Activated naive CD8-positive, alpha-beta T cell treated with anti-CD3 and anti-CD28 coated beads for 36 hours (primary cell): ENCODE data around the gene ZNF646. TPM values are rescaled to one million over a fixed set of nuclear protein-coding genes. Genes with fewer than 3 reads are reported as not detected.

Source experiments
- DNase-seq: peaks from one replicate; pipeline ENCODE4 v3.0.0; 2021
- H3K27ac Mint-ChIP-seq: one replicate; pipeline ENCODE4 v1.8.0; 2022; ENCODE audit warnings: mild to moderate bottlenecking, moderate library complexity, mixed read lengths
- H3K27me3 Mint-ChIP-seq: one replicate; pipeline ENCODE4 v1.8.0; 2022; ENCODE audit warnings: mild to moderate bottlenecking, mixed read lengths
- H3K36me3 Mint-ChIP-seq: one replicate; pipeline ENCODE4 v1.8.0; 2021; ENCODE audit warnings: mild to moderate bottlenecking, mixed read lengths
- H3K4me1 Mint-ChIP-seq: one replicate; pipeline ENCODE4 v1.8.0; 2021; ENCODE audit warnings: mixed read lengths
- H3K4me3 Mint-ChIP-seq: one replicate; pipeline ENCODE4 v1.8.0; 2022; ENCODE audit warnings: mild to moderate bottlenecking, moderate library complexity, mixed read lengths
- H3K9me3 Mint-ChIP-seq: one replicate; pipeline ENCODE4 v1.8.0; 2022; ENCODE audit warnings: mixed read lengths
- total RNA-seq, 2 experiments: library from RNA; stranded (reverse); gene quantifications; one replicate each; pipeline ENCODE4 v1.2.3, GENCODE V29; 2021

ZNF646 gene
- total RNA-seq, 2 experiments from 2014 or later, result 20.0 to 21.8 TPM

DNA sequence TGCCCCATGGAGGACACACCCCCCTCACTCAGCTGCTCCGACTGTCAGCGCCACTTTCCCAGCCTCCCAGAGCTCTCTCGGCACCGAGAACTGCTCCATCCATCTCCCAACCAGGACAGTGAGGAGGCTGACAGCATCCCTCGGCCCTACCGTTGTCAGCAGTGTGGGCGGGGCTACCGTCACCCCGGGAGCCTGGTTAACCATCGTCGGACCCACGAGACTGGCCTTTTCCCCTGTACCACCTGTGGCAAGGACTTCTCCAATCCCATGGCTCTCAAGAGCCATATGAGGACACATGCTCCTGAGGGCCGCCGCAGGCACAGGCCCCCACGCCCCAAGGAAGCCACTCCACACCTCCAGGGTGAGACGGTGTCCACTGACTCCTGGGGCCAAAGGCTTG is 2.1 kb downstream of the ZNF646 start:
- H3K27ac Mint-ChIP-seq, result peak overlapping the region; percentile 48
- H3K9me3 Mint-ChIP-seq, result no peaks in the 10 kb centered on the region
- peaks cover 25% of the 10 kb centered on the region for H3K36me3 Mint-ChIP-seq
- DNase-seq, result no peak
- H3K4me3 Mint-ChIP-seq, result peak overlapping the region; percentile 22
- no peaks in the 10 kb centered on the region for H3K27me3 Mint-ChIP-seq
- H3K4me1 Mint-ChIP-seq, result peaks cover 34% of the 10 kb centered on the region

DNA sequence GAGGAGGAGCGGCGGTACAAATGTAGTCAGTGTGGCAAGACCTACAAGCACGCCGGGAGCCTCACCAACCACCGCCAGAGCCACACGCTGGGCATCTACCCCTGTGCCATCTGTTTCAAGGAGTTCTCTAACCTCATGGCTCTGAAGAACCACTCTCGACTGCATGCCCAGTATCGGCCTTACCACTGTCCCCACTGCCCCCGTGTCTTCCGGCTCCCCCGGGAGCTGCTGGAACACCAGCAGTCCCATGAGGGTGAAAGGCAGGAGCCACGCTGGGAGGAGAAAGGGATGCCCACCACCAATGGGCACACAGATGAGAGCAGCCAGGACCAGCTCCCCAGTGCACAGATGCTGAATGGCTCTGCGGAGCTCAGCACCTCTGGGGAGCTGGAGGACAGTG is 2.8 kb downstream of the ZNF646 start:
- DNase-seq, result no peak
- Mint-ChIP-seq H3K36me3 (peaks cover 25% of the 10 kb centered on the region), H3K4me3 (no peak overlapping the region), H3K27me3 (no peaks in the 10 kb centered on the region), H3K27ac (no peak overlapping the region), H3K4me1 (peaks cover 29% of the 10 kb centered on the region), H3K9me3 (no peaks in the 10 kb centered on the region)

DNA sequence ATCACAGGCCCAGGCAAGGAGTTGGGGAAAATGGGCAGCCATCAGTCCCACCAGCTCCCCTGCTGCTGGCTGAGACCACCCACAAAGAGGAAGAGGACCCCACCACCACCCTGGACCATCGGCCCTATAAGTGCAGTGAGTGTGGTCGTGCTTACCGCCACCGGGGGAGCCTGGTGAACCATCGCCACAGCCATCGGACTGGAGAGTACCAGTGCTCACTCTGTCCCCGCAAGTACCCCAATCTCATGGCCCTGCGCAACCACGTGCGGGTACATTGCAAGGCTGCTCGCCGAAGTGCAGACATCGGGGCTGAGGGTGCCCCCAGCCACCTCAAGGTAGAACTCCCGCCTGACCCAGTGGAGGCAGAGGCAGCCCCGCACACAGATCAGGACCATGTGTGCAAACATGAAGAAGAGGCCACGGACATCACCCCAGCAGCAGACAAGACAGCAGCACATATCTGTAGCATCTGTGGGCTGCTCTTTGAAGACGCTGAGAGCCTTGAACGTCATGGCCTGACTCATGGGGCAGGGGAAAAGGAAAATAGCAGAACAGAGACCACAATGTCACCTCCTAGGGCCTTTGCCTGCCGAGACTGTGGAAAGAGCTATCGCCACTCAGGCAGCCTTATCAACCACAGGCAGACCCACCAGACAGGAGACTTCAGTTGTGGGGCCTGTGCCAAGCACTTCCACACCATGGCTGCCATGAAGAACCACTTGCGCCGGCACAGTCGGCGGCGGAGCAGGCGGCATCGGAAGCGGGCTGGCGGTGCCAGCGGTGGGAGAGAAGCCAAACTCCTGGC is 3.6 kb downstream of the ZNF646 start:
- Mint-ChIP-seq H3K27ac (no peak overlapping the region), H3K36me3 (peaks cover 20% of the 10 kb centered on the region), H3K4me3 (no peak overlapping the region), H3K27me3 (no peaks in the 10 kb centered on the region), H3K4me1 (peaks cover 27% of the 10 kb centered on the region), H3K9me3 (no peaks in the 10 kb centered on the region)
- DNase-seq, result no peak

DNA sequence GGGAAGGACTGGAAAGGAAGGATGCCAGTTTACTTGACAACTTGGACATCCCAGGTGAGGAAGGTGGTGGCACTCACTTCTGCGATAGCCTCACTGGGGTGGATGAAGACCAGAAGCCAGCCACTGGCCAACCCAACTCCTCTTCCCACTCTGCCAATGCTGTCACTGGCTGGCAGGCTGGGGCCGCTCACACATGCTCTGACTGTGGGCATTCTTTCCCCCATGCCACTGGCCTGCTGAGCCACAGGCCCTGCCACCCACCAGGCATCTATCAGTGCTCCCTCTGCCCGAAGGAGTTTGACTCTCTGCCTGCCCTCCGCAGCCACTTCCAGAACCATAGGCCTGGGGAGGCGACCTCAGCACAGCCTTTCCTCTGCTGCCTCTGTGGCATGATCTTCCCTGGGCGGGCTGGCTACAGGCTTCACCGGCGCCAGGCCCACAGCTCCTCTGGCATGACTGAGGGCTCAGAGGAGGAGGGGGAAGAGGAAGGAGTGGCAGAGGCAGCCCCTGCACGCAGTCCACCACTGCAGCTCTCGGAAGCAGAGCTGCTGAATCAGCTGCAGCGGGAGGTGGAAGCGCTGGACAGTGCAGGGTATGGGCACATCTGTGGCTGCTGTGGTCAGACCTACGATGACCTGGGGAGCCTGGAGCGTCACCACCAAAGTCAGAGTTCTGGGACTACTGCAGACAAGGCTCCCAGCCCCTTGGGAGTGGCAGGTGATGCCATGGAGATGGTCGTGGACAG is 4.5 kb downstream of the ZNF646 start:
- Mint-ChIP-seq H3K36me3 (peaks cover 18% of the 10 kb centered on the region), H3K9me3 (no peaks in the 10 kb centered on the region), H3K27me3 (no peaks in the 10 kb centered on the region), H3K4me3 (no peak overlapping the region), H3K4me1 (peaks cover 27% of the 10 kb centered on the region), H3K27ac (no peak overlapping the region)
- no peak for DNase-seq

DNA sequence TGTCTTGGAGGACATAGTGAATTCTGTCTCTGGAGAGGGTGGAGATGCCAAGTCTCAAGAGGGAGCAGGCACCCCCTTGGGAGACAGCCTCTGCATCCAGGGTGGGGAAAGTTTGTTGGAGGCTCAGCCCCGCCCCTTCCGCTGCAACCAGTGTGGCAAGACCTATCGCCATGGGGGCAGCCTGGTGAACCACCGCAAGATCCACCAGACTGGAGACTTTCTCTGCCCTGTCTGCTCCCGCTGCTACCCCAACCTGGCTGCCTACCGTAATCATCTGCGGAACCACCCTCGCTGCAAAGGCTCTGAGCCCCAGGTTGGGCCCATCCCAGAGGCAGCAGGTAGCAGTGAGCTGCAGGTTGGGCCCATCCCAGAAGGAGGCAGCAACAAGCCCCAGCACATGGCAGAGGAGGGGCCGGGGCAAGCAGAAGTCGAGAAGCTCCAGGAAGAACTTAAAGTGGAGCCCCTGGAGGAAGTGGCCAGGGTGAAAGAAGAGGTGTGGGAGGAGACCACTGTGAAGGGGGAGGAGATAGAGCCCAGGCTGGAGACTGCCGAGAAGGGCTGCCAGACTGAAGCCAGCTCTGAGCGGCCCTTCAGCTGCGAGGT is 5.2 kb downstream of the ZNF646 start:
- Mint-ChIP-seq H3K27ac (peak overlapping the region; percentile 48), H3K27me3 (no peaks in the 10 kb centered on the region), H3K36me3 (peaks cover 18% of the 10 kb centered on the region), H3K9me3 (no peaks in the 10 kb centered on the region), H3K4me1 (peaks cover 27% of the 10 kb centered on the region), H3K4me3 (no peak overlapping the region)
- no peak for DNase-seq

DNA sequence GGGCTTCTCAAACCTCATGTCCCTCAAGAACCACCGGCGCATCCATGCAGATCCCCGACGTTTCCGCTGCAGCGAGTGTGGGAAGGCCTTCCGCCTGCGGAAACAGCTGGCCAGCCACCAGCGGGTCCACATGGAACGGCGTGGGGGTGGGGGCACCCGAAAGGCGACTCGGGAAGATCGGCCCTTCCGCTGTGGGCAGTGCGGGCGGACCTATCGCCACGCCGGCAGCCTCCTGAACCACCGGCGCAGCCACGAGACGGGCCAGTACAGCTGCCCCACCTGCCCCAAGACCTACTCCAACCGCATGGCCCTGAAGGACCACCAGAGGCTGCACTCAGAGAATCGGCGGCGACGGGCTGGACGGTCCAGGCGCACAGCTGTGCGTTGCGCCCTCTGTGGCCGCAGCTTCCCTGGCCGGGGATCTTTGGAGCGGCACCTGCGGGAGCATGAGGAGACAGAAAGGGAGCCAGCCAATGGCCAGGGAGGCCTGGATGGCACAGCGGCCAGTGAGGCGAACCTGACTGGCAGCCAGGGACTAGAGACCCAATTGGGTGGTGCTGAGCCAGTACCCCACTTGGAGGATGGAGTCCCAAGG is 5.9 kb downstream of the ZNF646 start:
- Mint-ChIP-seq H3K4me3 (no peak overlapping the region), H3K36me3 (peaks cover 13% of the 10 kb centered on the region), H3K4me1 (peaks cover 24% of the 10 kb centered on the region), H3K27me3 (no peaks in the 10 kb centered on the region), H3K27ac (no peak overlapping the region), H3K9me3 (no peaks in the 10 kb centered on the region)
- DNase-seq, result no peak

DNA sequence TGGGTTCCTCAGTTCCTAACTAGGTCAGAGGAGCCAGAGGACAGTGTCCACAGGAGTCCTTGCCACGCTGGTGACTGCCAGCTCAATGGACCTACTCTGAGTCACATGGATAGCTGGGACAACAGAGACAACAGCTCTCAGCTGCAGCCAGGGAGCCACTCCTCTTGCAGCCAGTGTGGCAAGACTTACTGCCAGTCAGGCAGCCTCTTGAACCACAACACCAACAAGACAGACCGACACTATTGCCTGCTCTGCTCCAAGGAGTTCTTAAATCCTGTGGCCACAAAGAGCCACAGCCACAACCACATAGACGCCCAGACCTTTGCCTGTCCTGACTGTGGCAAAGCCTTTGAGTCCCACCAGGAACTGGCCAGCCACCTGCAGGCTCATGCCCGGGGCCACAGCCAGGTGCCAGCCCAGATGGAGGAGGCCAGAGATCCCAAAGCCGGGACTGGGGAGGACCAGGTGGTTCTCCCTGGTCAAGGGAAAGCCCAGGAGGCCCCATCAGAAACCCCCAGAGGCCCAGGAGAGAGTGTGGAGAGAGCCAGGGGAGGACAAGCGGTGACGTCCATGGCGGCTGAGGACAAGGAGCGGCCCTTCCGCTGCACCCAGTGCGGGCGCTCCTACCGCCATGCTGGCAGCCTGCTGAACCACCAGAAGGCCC is 6.7 kb downstream of the ZNF646 start:
- DNase-seq, result no peak
- H3K27ac Mint-ChIP-seq, result no peak overlapping the region
- peaks cover 13% of the 10 kb centered on the region for H3K36me3 Mint-ChIP-seq
- H3K9me3 Mint-ChIP-seq, result no peaks in the 10 kb centered on the region
- H3K4me1 Mint-ChIP-seq, result peaks cover 18% of the 10 kb centered on the region
- H3K4me3 Mint-ChIP-seq, result no peak overlapping the region
- no peaks in the 10 kb centered on the region for H3K27me3 Mint-ChIP-seq

DNA sequence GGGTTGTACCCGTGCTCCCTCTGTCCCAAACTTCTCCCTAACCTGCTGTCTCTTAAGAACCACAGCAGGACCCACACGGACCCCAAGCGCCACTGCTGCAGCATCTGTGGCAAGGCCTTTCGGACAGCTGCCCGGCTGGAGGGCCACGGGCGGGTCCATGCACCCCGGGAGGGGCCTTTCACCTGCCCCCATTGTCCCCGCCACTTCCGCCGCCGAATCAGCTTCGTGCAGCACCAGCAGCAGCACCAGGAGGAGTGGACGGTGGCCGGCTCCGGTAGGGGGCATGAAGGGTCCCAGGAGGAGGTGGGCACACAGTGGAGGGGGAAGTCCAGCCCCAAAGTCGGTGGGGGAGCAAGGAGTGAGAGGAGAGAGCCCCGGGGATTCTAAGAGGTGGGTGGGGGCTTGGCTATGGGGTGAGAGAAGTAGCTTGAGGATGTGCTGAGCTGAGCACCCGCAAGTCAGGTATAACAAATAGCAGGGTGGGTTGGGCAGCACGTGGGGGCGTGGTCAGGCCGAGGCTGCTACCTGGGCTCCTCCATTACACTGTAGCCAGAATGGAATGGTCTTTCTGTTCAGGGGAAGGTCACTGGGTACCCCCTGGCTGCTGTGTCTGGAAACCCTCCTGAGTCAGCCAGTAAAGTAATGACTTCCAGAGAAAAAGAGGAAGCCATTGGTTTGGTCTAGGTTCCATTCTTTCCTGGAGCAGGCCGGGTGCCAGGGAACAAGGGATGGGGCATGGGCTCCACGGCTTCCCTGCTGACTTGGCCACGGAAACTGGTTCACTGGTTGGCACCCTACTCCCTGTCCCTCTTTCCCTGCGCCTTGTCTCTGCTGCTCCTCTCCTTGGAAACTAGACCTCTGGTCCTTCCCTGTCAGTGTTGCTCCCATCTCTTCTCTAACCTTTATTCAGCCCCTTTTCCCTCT is 7.5 kb downstream of the ZNF646 start:
- H3K9me3 Mint-ChIP-seq, result no peaks in the 10 kb centered on the region
- H3K4me3 Mint-ChIP-seq, result no peak overlapping the region
- H3K27me3 Mint-ChIP-seq, result no peaks in the 10 kb centered on the region
- DNase-seq, result no peak
- H3K36me3 Mint-ChIP-seq, result peaks cover 13% of the 10 kb centered on the region
- peaks cover 14% of the 10 kb centered on the region for H3K4me1 Mint-ChIP-seq
- peak overlapping the region; percentile 57 for H3K27ac Mint-ChIP-seq

DNA sequence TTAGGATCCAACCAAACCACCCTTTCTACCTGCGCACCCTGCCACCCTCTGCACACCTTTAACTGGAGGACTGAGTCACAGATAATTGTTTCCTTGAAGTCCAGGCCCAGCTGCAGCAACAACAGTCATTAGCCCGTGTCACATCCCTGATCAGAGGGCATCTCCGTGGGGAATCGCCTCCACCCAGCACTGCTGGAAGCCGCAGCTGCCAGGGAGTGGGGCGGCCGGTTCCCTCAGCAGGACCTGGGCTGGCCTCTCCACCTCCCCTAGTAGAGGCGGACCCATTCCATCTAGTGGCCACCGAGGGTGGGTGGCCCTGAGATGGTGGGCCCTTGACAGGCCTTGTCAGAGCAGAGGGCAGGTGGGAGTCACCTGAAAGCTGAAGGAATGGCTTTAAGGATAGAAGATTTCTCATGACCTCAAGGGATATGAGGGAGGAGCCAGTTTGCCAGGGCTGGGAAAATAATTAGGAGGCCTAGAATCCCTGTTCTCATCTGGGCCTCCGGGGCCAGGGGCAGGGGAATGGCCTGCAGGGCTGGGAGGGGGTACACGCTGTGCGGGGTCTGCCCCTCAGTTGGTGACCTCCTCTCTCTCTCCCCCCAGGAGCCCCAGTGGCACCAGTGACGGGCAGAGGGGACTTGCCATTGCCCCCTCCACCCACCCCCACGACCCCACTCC is 8.3 kb downstream of the ZNF646 start:
- no peak overlapping the region for H3K4me3 Mint-ChIP-seq
- DNase-seq, result no peak
- H3K27me3 Mint-ChIP-seq, result no peaks in the 10 kb centered on the region
- H3K36me3 Mint-ChIP-seq, result peaks cover 13% of the 10 kb centered on the region
- no peaks in the 10 kb centered on the region for H3K9me3 Mint-ChIP-seq
- peaks cover 14% of the 10 kb centered on the region for H3K4me1 Mint-ChIP-seq
- H3K27ac Mint-ChIP-seq, result peak overlapping the region; percentile 57

DNA sequence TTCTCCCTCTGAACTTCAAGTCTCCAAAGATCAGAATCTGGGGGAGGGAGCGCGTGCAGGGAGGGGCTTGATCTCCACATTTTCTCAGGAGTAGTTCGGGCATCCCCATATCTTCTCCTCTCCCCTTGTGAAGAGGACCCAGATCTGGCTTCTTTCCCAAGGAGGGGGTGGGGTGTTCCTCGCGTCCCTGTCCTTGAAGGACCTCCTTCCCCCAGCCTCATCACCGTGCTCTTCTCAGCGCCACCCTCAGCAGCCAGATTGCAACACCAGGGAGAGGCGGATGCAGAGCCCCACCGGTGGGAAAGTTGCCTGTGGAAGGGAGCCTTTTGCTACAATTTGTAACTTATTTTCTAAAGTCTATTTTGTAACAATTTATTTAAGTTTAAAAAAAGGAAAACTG is 8.9 kb downstream of the ZNF646 start:
- no peak overlapping the region for H3K4me3 Mint-ChIP-seq
- no peak overlapping the region for H3K27ac Mint-ChIP-seq
- H3K27me3 Mint-ChIP-seq, result no peaks in the 10 kb centered on the region
- H3K36me3 Mint-ChIP-seq, result peaks cover 8% of the 10 kb centered on the region
- DNase-seq, result no peak
- no peaks in the 10 kb centered on the region for H3K9me3 Mint-ChIP-seq
- H3K4me1 Mint-ChIP-seq, result peaks cover 11% of the 10 kb centered on the region

DNA sequence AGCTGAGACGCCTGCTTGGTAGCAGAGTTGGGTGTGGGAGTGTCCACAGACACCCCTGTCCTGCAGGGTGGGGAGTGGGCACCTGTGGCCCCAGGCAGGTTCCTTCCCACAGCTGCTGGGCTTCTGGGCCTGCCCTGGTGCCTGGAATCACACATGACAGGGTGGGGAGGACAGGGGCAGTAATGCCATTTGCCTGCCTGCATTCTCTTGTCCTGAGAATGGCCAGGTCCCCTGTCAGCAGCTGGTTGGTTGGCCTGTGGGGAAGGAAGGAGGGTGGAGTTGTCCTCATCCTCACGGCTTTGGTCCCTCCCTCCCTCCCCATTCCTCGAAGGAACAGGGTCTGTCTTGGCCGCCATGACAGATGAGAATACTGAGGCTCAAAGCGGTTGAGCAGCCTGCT is 9.3 kb downstream of the ZNF646 start:
- Mint-ChIP-seq H3K9me3 (no peaks in the 10 kb centered on the region), H3K27ac (no peak overlapping the region), H3K4me1 (peaks cover 10% of the 10 kb centered on the region), H3K27me3 (no peaks in the 10 kb centered on the region), H3K4me3 (no peak overlapping the region), H3K36me3 (peaks cover 6% of the 10 kb centered on the region)
- DNase-seq, result no peak

DNA sequence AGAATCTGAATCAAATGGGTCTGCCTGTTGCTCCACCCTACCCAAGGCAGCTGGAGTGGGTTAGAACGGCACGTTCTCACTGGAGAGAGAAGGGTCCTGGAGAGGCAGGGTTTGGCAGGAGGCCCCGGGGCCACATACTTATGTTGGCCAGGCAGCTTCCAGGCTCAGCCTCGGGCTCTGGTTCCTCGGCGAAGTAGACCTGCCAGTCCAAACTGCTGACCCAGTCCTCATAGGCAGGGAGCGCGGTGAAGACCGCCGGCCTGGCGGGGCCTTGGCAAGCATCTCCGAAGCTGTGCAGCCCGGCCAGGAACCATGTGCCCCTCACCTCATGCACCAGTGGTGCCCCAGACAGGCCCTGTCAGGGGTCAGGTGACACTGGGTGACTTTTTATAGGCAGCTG is 9.8 kb downstream of the ZNF646 start:
- peaks cover 10% of the 10 kb centered on the region for H3K4me1 Mint-ChIP-seq
- no peaks in the 10 kb centered on the region for H3K9me3 Mint-ChIP-seq
- H3K4me3 Mint-ChIP-seq, result no peak overlapping the region
- no peak overlapping the region for H3K27ac Mint-ChIP-seq
- DNase-seq, result no peak
- peaks cover 6% of the 10 kb centered on the region for H3K36me3 Mint-ChIP-seq
- H3K27me3 Mint-ChIP-seq, result no peaks in the 10 kb centered on the region

DNA sequence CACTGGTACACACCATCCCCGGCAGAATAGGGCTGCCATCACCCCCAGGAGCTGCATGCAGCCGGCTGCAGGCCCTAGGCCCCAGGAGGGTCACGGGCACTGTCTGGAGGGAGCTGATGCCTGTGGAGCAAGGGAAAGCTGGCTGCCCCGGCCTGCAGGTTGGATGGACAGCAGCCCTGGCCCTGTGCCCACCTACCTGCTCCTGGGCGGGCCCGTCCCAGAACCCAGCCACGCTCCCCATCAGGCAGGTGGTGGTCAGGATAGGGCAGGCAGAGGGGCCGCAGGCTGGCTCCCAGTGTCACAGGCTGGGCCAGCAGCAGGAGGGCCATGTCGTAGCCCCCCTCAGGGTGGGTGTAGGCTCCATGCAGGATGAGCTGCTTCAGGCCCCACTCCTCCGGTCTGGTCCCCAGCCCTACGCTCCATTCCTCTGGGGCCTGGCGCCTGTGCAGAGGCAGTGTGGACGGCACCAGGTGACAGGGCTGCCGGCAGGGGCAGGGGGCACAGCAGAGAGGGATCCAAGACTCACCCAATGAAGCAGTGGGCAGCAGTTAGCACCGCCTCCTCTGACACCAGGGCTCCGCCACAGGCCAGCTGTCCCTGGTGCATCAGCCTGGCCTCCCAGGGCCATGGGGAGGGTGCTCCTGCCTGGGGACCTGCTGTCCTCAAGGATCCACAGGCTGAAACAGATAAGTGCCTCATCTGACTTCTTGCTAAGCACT is 10.5 kb downstream of the ZNF646 start:
- H3K27me3 Mint-ChIP-seq, result no peaks in the 10 kb centered on the region
- H3K27ac Mint-ChIP-seq, result no peak overlapping the region
- no peak overlapping the region for H3K4me3 Mint-ChIP-seq
- H3K4me1 Mint-ChIP-seq, result peaks cover 7% of the 10 kb centered on the region
- peaks cover 4% of the 10 kb centered on the region for H3K36me3 Mint-ChIP-seq
- H3K9me3 Mint-ChIP-seq, result no peaks in the 10 kb centered on the region
- no peak for DNase-seq
